ENCODE data around the gene TLX3.
"Not testable (repeated sequence)": the region's sequence is repeated elsewhere in the genome, so short reads cannot be mapped to it uniquely, and the experiment has no call there.

DNA sequence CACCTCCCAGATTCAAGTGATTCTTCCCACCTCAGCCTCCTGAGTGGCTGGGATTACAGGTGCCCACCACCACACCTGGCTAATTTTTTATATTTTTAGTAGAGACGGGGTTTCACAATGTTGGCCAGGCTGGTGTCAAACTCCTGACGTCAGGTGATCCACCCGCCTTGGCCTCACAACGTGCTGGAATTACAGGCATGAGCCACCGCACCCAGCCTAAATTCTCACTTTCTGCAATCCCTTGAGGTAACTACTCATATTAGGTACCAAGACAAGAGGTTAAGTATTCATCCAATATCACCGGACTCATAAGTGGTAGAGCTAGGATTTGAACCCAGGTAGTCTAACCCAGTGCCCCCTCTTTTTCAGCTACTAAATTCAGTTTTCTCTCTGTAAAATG is 11.1 kb upstream of the TLX3 start:
- not testable (repeated sequence) for TF ChIP-seq POLR2A (IDR thresholded peaks at IDR 0.05)
- TF ChIP-seq, protein P1, sequence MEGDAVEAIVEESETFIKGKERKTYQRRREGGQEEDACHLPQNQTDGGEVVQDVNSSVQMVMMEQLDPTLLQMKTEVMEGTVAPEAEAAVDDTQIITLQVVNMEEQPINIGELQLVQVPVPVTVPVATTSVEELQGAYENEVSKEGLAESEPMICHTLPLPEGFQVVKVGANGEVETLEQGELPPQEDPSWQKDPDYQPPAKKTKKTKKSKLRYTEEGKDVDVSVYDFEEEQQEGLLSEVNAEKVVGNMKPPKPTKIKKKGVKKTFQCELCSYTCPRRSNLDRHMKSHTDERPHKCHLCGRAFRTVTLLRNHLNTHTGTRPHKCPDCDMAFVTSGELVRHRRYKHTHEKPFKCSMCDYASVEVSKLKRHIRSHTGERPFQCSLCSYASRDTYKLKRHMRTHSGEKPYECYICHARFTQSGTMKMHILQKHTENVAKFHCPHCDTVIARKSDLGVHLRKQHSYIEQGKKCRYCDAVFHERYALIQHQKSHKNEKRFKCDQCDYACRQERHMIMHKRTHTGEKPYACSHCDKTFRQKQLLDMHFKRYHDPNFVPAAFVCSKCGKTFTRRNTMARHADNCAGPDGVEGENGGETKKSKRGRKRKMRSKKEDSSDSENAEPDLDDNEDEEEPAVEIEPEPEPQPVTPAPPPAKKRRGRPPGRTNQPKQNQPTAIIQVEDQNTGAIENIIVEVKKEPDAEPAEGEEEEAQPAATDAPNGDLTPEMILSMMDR (IDR thresholded peaks at IDR 0.05) = not testable (repeated sequence)

All from lower leg skin (tissue), 3 donors.